K562 (cell line): ENCODE data around the gene STOX2. TPM values are rescaled to one million over a fixed set of nuclear protein-coding genes. Genes with fewer than 3 reads are reported as not detected.
A peak's percentile ranks its signal among the peaks of the same experiment; 100 is the strongest.

ENCODE experiments used
- ATAC-seq: fragments of 200-7000 bp; cut with Tn5 transposase; 3 replicates; pipeline ENCODE4 v1.9.1; 2020; ENCODE audit warnings: moderate library complexity
- BruUV-seq: library from RNA; stranded (reverse); fragments of 400-500 nt; replicated peaks from 2 replicates; lab custom pipeline; 2021; lab: Mats Ljungman, UMichigan
- CTCF ChIA-PET: fragments of 300-600 bp; formaldehyde crosslinking; extraction: SDS; loops from one replicate; lab custom pipeline; 2021; ENCODE audit warnings: low intra/inter-chr PET ratio; lab: Yijun Ruan, JAX
- POLR2A ChIA-PET: fragments of 300-600, 350-650 bp; sonication (Branson Sonifier 250); formaldehyde crosslinking; extraction: SDS; loops from one replicate; lab custom pipeline; 2021; ENCODE audit warnings: antibody characterized with exemption, inconsistent platforms; lab: Yijun Ruan, JAX
- DNase-seq, 4 experiments: peaks; one replicate each; pipeline versions ENCODE4 v3.0.0 to v3.0.0-alpha.2; 2011 to 2018; ENCODE audit warnings: low spot score in 3 of 4, mixed read lengths in 3 of 4; ENCODE audit errors: extremely low read depth in 1 of 4
- FAIRE-seq: peaks from 2 replicates; lab custom pipeline; 2011; peaks lifted over from hg19 to GRCh38; lab: Jason Lieb, UNC
- H2AFZ ChIP-seq: 2 replicates; pipeline ENCODE4 v1.6.0; 2011; ENCODE audit warnings: low read depth, low read length, control low read depth, inconsistent platforms
- H3K27ac ChIP-seq: fragments of 200-600 bp; 3 replicates; pipeline ENCODE4 v1.8.0; 2011; ENCODE audit warnings: low read depth, mild to moderate bottlenecking, control low read depth, inconsistent platforms, low read length, moderate library complexity, mixed read lengths; ENCODE audit errors: extremely low read depth
- H3K27me3 ChIP-seq, 2 experiments: fragments of 300-600 bp in 1 of 2; 2 replicates in 1 of 2; 3 replicates in 1 of 2; pipeline versions ENCODE4 v1.6.0 to v1.8.0; 2011; ENCODE audit warnings: inconsistent platforms in 2 of 2, low read length in 2 of 2, mild to moderate bottlenecking in 1 of 2, mixed read lengths in 1 of 2, moderate library complexity in 1 of 2; ENCODE audit not compliant: control insufficient read depth in 2 of 2, insufficient read depth in 2 of 2
- H3K36me3 ChIP-seq: fragments of 300-600 bp; 3 replicates; pipeline ENCODE4 v1.8.0; 2011; ENCODE audit warnings: mild to moderate bottlenecking, low read length, inconsistent platforms; ENCODE audit not compliant: control insufficient read depth, insufficient read depth
- H3K4me1 ChIP-seq, 2 experiments: fragments of 200-600 bp in 1 of 2; replicated peaks in 1 of 2; 2 replicates in 1 of 2; 3 replicates in 1 of 2; pipeline versions ENCODE4 v1.5.1 to v1.8.0; 2011; ENCODE audit warnings: inconsistent platforms in 2 of 2, low read length in 2 of 2, mild to moderate bottlenecking in 1 of 2, mixed read lengths in 1 of 2, moderate library complexity in 1 of 2; ENCODE audit not compliant: control insufficient read depth in 2 of 2, insufficient read depth in 2 of 2
- H3K4me2 ChIP-seq: 2 replicates; pipeline ENCODE4 v1.6.1; 2011; ENCODE audit warnings: low read length, control low read depth, inconsistent platforms, mixed read lengths; ENCODE audit not compliant: insufficient read depth
- H3K4me3 ChIP-seq: fragments of 200-600 bp; sonication (generic), shearing (Covaris generic); 2 replicates; pipeline ENCODE4 v1.5.1; 2016; ENCODE audit warnings: control low read depth, inconsistent platforms
- H3K79me2 ChIP-seq: fragments of 200-600 bp; 3 replicates; pipeline ENCODE4 v1.8.0; 2011; ENCODE audit warnings: low read length, inconsistent platforms; ENCODE audit not compliant: control insufficient read depth, insufficient read depth
- H3K9ac ChIP-seq, 2 experiments: 2 replicates each; pipeline versions ENCODE4 v1.6.0 to v1.6.1; 2011; ENCODE audit warnings: low read depth in 2 of 2, low read length in 2 of 2, control low read depth in 1 of 2, inconsistent platforms in 1 of 2, mild to moderate bottlenecking in 1 of 2, mixed read lengths in 1 of 2; ENCODE audit not compliant: insufficient read depth in 1 of 2
- H3K9me1 ChIP-seq: one replicate; pipeline ENCODE4 v1.6.0; 2011; ENCODE audit warnings: inconsistent platforms, mild to moderate bottlenecking, low read length, moderate library complexity; ENCODE audit not compliant: control insufficient read depth, insufficient read depth
- H3K9me3 ChIP-seq: replicated peaks from 2 replicates; pipeline ENCODE4 v1.5.1; 2011; ENCODE audit warnings: low read depth, low read length, inconsistent platforms; ENCODE audit not compliant: control insufficient read depth, insufficient read depth
- H4K20me1 ChIP-seq: replicated peaks from 2 replicates; pipeline ENCODE4 v1.6.1; 2011; ENCODE audit warnings: low read length, inconsistent platforms, mixed read lengths; ENCODE audit not compliant: control insufficient read depth, insufficient read depth
- ARHGAP35 ChIP-seq: fragments of 450-650 bp; IDR thresholded peaks from 2 replicates; pipeline ENCODE4 v1.6.1; 2018; ENCODE audit not compliant: partially characterized antibody
- CEBPG ChIP-seq, 3 experiments: fragments of 200-800 bp in 1 of 3; sonication (Bioruptor generic) in 1 of 3; sonication (generic) in 1 of 3; formaldehyde crosslinking in 1 of 3; IDR thresholded peaks in 2 of 3; conservative IDR thresholded peaks in 1 of 3; 2 replicates each; pipeline versions ENCODE4 v1.6.1 to v1.8.0; 2016 to 2022; ENCODE audit warnings: missing compliant biosample characterization in 2 of 3, missing genetic modification characterization in 2 of 3, mild to moderate bottlenecking in 1 of 3, missing genetic modification reagents in 1 of 3
- FIP1L1 ChIP-seq: fragments of 200-400 bp; formaldehyde crosslinking; IDR thresholded peaks from 2 replicates; pipeline ENCODE4 v1.6.1; 2018; ENCODE audit warnings: mild to moderate bottlenecking, low read depth, low read length; ENCODE audit not compliant: poor library complexity, severe bottlenecking
- LCOR ChIP-seq: sonication (generic); formaldehyde crosslinking; IDR thresholded peaks from 2 replicates; pipeline ENCODE4 v1.8.0; 2022; ENCODE audit warnings: mild to moderate bottlenecking, missing genetic modification reagents
- MEF2A ChIP-seq: IDR thresholded peaks from 2 replicates; pipeline ENCODE4 v1.6.1; 2011; ENCODE audit warnings: low read depth, mild to moderate bottlenecking, low read length, moderate library complexity; ENCODE audit not compliant: control insufficient read depth
- MXI1 ChIP-seq: IDR thresholded peaks from 2 replicates; pipeline ENCODE4 v1.6.1; 2011; ENCODE audit warnings: low read depth, mild to moderate bottlenecking, improper control_type of control experiment, low read length
- PHB ChIP-seq: fragments of 250-450 bp; sonication (Bioruptor Pico); IDR thresholded peaks from 2 replicates; pipeline ENCODE4 v1.5.0; 2021
- USF2 ChIP-seq: sonication (generic); formaldehyde crosslinking; IDR thresholded peaks from 2 replicates; pipeline ENCODE4 v1.5.0; 2020; ENCODE audit warnings: missing genetic modification reagents
- ZNF184 ChIP-seq: sonication (generic); formaldehyde crosslinking; IDR thresholded peaks from 2 replicates; pipeline ENCODE4 v1.5.0; 2020; ENCODE audit warnings: missing genetic modification reagents
- WGBS: fragments of 100-300 bp; shearing (Covaris generic); methylation state at CpG from one replicate; pipeline ENCODE4 v1.1.6; 2016; ENCODE audit warnings: low coverage, mixed read lengths; ENCODE audit not compliant: insufficient coverage; ENCODE audit errors: missing lambda C conversion rate; 5-methylcytosine and 5-hydroxymethylcytosine counted together
- in situ Hi-C: fragments of 300-500 bp; cut with MboI; formaldehyde crosslinking; loops from 4 replicates; pipeline ENCODE4 v1.15.0; 2018; ENCODE audit warnings: inconsistent platforms, mixed read lengths
- intact Hi-C: fragments of 100-400 bp; cut with micrococcal nuclease; formaldehyde crosslinking; loops from 2 replicates; pipeline ENCODE4 v1.14.2; 2022
- polyA plus RNA-seq, 8 experiments: library from polyadenylated mRNA; depleted of rRNA in 4 of 8; stranded (reverse) in 5 of 8; unstranded in 3 of 8; fragments of >200 nt; fragmentation: Nextera tagmentation in 2 of 8; fragmentation: Illumina TruSeq in 1 of 8; extraction: Ambion mirVana in 2 of 8; extraction: Trizol in 1 of 8; gene quantifications; 2 replicates each; pipeline versions ENCODE4 v1.2.1 to v1.2.3, GENCODE V29; 2011 to 2014; ENCODE audit warnings: inconsistent platforms in 1 of 8, missing spikeins in 1 of 8
- total RNA-seq, 7 experiments: library from RNA; depleted of rRNA in 6 of 7; stranded (reverse); fragments of >200 nt in 6 of 7; fragmentation: Illumina TruSeq in 2 of 7; extraction: Trizol in 2 of 7; gene quantifications; 2 replicates each; pipeline versions ENCODE4 v1.2.1 to v1.2.3, GENCODE V29; 2011 to 2021; ENCODE audit warnings: low replicate concordance in 1 of 7

STOX2 gene
- total and polyA plus RNA-seq, 9 of the 15 experiments (the other 6 are each of a cell fraction or from before 2014, with no cell fraction given), result not detected

- ChIA-PET CTCF (no interaction called here), POLR2A (interaction anchor here (0.7 kb wide), 1 partner anchor 52 kb away, joined by 3 read pairs; no protein-coding TSS in a partner anchor)
- Histone ChIP-seq H3K4me3 (no peak overlapping the region), H3K27me3 (peaks cover 35 to 52% of the 10 kb centered on the region in 2 experiments), H3K4me1 (peaks cover 0 to 7% of the 10 kb centered on the region in 2 experiments; a peak in 3 of 5 replicates), H3K9ac (no peak overlapping the region), H3K79me2 (no peaks in the 10 kb centered on the region), H3K4me2 (no peak overlapping the region), H4K20me1 (no peaks in the 10 kb centered on the region), H3K27ac (no peak overlapping the region), H3K9me3 (no peaks in the 10 kb centered on the region), H3K36me3 (no peaks in the 10 kb centered on the region), H3K9me1 (no peaks in the 10 kb centered on the region), H2AFZ (no peak overlapping the region)
- 0% methylated on average over 6 of the region's 6 CpGs for WGBS
- intact Hi-C loops (no loop called here), in situ Hi-C loops (no loop called here)
- ATAC-seq, result no peak
- TF ChIP-seq ARHGAP35 (no peak), LCOR (CRISPR knock-in tag) (no peak), PHB (no peak), CEBPG (CRISPR knock-in tag; IDR thresholded peaks at IDR 0.05) (no peak), CEBPG (tag; conservative IDR thresholded peaks at IDR 0.05 in 1 of 2, IDR thresholded peaks at IDR 0.05 in 1 of 2) (0 out of 4 replicates have a peak, but pooled peaks of 1 of the 2 experiments have one; percentile 7), MEF2A (no peak), FIP1L1 (no peak), MXI1 (no peak), USF2 (CRISPR knock-in tag) (no peak), ZNF184 (CRISPR knock-in tag) (no peak)
- FAIRE-seq, result no peak
- no peak for DNase-seq
- BruUV-seq, result no TSS peak
These were observed 84.4 kb downstream of the STOX2 start for GRCh38 chr4:183989461-183989860.
